Upper lobe of left lung (tissue), 4 donors: ENCODE data around the gene NPS.

ENCODE experiments used
- POLR2AphosphoS5 ChIP-seq, 2 donors: sonication (generic); formaldehyde crosslinking; IDR thresholded peaks; one replicate each; pipeline ENCODE4 v1.5.1; 2017; ENCODE audit warnings: antibody characterized with exemption in 2 of 2
- TF ChIP-seq, protein P1 (sequence below), 6 experiments: fragments of 450-650 bp in 4 of 6; fragments of 200-600 bp in 2 of 6; sonication (generic) in 2 of 6; IDR thresholded peaks; one replicate each; pipeline ENCODE4 v1.5.1; 2016 to 2019; ENCODE audit warnings: antibody characterized with exemption in 6 of 6

DNA sequence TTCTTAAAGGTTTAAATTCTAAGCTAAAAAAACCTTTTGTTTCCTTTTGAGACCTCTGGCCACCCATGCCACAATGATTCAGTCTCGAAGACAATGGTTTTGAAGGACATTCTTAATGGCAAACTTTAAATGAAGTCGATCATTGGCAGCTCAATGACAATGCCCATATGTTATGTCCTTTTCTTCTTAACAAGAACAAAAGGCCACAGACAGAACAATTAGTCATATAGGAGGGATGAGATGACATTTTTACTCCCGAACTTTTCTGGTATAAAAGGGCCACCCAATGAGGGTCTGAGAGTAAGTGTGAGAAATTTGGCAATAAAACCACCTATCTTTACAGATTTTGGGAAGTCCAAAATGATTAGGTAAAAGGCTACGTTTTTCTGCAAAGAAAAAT lies at the start of gene NPS:
- TF ChIP-seq, protein P1, sequence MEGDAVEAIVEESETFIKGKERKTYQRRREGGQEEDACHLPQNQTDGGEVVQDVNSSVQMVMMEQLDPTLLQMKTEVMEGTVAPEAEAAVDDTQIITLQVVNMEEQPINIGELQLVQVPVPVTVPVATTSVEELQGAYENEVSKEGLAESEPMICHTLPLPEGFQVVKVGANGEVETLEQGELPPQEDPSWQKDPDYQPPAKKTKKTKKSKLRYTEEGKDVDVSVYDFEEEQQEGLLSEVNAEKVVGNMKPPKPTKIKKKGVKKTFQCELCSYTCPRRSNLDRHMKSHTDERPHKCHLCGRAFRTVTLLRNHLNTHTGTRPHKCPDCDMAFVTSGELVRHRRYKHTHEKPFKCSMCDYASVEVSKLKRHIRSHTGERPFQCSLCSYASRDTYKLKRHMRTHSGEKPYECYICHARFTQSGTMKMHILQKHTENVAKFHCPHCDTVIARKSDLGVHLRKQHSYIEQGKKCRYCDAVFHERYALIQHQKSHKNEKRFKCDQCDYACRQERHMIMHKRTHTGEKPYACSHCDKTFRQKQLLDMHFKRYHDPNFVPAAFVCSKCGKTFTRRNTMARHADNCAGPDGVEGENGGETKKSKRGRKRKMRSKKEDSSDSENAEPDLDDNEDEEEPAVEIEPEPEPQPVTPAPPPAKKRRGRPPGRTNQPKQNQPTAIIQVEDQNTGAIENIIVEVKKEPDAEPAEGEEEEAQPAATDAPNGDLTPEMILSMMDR (IDR thresholded peaks at IDR 0.05) = no peak
- TF ChIP-seq POLR2AphosphoS5 (IDR thresholded peaks at IDR 0.05) = no peak
